GM19467 (cell line): Measurements from ENCODE around the gene TNS3.

Experiments used
- ATAC-seq: cut with Tn5 transposase; IDR thresholded peaks from one replicate; pipeline ENCODE4 v1.9.1; 2021; ENCODE audit warnings: mild to moderate bottlenecking, moderate library complexity; ENCODE audit not compliant: unreplicated experiment

TNS3 gene

DNA sequence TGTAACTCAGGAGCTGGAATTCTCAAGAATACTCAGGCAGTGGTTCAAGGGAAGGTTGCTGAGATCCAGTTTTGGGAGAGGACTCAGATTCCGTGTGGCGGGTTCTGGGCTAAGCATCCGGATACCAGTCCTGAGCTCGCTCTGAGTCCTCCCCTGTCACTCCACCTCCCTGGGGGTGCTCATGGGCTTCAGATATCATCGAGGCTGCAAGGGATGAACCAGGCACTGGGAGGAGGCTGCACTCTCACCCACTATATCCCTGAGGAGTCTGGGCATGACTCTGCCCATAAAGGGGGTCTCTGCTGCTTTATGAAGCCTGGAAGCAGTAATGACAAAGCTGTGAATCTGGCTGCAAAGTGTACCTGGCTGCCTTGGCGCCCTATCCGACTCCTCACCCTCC, 188.5 kb downstream of the TNS3 start:
- no peak for ATAC-seq

DNA sequence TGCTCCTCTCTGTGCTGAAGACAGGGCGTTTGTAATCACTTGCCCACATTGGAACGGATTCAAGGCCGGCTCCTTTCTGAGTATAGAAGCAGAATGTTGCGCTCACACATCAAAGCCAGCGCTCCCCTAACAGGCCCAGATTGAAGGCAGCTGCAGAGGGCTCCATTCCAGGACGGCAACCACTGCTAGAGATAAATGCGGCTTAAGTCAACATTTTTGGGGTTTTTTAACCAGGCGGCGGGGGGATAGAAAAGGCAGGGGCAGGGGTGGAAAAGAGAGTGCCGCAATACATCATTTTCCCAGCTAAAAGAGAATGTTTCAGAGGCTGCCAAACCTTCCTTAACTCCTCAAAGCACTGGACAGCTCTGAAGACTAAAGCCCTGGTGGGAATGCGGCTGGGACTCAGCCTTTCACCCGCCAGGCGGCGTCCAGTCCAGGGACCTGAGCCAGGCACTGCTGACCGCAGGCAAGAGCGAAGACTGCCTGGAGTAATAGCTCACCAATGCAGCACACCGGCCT, 189.6 kb downstream of the TNS3 start:
- no peak for ATAC-seq

DNA sequence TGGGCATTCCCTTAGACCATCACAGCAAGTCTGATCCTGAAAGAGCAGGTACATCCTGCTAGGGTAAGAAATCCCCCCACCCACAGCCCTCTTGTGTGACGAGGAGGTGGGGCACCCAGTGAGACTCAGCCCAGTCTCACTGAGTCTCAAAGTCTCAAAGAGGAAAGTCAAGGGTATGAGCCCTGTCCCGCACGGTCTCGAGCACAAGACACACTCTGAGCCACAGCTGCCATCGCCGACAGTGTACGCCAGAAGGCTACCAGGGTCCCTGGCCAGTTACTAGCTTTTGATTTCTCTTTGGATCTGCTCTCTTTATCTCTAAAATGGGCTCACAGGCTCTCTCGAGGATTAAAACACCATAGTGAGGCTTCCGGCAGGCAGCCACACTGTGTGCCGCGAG, 190.2 kb downstream of the TNS3 start:
- no peak for ATAC-seq

GRCh38 chr7:47390914-47391313, 191.0 kb downstream of the TNS3 start:
- ATAC-seq, result no peak

- ATAC-seq, result no peak
Measured at GRCh38 chr7:47389923-47390630, 191.8 kb downstream of the TNS3 start.

DNA sequence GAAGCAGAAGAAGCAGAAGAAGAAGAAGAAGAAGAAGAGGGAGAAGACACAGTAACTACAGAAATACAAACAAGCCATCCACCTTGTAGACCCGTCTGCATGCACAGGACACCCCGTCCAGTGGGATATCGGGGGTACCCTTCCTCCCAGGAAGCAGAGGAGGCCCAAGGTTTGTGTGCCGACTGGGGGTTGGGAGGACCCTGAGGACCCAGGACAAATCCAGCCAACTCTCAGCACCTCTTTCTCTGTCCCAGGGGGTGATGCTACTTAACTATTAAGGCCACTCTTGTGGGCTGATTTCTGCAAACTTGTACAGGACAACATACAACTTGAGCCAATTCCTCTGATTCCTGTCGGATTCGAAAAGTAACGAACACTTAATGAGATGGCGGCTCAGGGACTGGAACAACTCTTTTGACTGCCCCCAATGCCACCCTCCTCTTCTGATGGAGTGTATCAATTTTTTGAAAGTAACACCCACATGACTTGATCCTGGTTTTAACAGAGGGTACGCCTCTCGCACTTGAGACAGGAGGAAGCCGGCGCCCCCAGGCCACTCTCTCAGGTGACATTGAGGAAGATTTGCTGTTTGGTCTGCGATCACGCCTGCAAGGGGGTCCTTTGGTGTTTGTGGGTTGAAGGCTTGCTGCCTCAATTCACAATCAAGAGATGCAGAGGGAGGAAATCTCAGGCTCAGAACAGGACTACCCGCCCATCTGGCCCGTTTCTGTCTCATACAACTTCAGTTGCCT, 192.6 kb downstream of the TNS3 start:
- ATAC-seq, result no peak

DNA sequence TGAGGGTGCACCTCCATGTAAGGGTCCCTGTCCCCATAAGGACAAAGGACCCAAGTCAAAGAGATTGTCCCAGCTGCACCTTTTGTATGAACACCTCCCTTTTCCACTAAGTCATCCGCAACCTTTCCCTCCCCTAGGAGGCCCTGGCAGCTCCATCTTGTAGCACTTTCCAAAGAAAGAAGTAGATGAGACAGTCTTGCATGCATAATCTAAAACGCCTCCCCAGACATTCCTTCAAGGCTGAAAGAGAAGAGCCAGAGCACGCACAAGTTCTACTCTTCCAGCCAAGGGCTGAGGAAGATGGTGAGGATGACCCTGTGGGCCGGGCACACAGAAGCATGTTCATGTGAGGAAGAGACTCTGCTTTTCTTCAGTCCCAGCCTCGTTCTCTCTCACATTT, 194.4 kb downstream of the TNS3 start:
- ATAC-seq, result no peak

GRCh38 chr7:47386273-47386835, 195.6 kb downstream of the TNS3 start:
- no peak for ATAC-seq

DNA sequence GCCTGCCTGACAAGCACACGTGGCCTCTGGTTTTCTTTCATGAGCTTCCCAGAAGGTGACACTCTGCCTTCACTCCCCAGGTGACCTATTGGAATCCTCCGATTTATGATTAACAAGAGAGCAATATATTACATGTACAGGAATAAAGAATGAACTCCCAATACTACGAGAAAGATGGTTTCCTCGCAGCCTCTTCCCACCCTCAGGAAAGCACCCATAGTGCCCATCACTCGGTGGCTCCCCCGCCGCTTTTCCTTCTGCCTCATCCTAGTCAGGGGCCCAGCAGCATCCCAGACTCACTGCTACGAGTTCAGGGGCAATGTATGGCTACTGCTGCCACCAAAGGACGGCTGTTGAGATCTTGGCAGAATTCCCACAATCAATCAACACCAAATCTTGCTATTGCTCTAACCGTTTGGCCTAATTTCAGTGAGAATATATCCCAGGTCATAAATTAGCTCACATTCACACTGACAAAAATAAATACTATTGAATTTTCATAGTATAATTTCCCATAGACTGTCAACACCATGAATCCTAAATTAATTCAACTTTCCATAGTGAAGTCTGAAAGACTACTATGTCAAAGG, 196.3 kb downstream of the TNS3 start:
- ATAC-seq, result no peak

- ATAC-seq, result no peak
Measured at GRCh38 chr7:47384755-47385535, 197.0 kb downstream of the TNS3 start.

DNA sequence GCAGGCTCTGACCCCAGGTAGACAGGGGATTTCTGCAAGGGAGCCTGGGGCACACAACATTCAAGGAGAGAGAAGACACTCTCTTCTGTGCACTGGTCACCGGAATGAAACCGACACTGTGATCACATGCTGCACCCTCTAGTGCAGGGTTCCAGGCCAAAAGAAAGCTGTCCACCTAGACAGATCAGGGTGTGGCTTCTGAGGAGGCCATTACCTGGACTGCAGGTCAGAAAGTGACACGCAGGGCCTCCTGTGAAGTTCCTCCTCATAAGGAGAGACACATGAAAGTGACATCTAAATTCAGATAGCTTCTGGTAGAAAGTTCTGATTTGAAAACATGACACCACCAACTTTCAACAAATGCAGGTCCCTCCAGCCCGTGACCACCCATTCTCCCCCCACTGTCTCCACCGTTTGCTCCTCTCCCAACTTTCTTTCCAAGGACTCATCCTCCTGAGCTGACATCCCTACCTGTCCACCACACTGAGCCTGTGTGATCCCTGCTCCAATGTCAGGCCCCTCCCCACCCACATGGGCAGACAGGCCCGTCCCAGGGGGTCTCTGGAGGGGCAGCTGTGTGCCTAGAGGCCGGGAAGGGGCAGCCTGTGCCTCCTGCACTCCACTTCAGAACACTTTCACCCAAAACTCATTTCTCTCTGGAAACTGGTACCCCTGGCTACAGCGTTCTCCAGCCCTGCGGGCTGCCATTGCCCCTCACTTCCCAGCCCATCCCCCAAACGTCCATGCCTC, 198.0 kb downstream of the TNS3 start:
- no peak for ATAC-seq

DNA sequence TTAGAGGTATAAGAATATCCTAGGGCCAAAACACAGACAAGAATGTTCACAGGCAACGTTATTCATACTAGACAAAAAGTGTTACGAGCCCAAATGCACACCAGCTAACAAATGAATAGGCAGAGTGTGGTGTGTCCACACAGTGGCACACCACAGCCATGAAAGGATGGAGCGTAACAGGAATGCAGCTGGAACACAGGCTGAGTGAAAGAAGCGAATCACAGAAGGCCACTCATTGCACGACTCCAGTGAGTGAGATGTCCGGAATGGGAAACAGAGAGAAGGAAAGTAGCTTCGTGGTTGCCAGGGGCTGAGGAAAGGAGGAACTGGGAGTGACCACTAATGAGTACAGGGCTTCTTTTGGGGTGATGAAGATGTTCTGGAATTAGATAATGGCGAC, 198.8 kb downstream of the TNS3 start:
- ATAC-seq, result no peak

DNA sequence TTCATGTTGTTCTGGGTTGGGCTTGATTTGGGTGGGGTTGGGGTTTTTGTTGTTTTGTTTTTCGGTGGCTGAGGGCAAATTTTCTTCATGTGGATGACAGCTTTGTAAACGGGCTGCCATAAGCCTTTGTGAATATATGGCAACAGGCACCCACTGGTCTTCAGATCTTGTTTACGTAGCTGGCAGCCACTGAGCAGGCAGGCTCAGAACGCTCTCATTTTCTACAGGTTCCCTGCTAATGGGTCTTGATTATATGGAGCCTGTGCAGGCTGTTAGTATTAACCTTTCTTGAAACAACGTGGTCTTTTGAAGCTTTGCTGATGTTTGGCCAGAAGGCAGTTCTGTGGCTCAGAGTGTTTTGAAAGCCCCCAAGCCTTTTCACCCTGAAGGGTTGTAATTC, 199.7 kb downstream of the TNS3 start:
- ATAC-seq, result no peak

DNA sequence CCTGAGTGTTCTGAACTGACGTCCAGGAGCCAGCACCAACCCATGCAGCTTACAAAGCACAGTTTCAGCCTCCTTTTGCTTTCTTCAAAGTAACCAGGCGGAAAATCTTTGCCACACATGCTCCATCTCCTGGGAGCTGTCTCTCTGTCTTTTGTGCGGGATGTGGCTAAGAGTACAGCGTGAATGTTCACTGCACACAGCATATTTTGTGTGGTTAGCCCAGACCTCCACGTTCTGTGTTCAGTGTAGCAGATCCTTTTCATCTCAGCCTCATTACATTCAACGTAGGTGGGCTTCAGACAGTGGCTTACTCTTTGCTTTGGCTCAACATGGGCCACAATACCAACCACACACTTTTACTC, 200.8 kb downstream of the TNS3 start:
- ATAC-seq, result no peak

DNA sequence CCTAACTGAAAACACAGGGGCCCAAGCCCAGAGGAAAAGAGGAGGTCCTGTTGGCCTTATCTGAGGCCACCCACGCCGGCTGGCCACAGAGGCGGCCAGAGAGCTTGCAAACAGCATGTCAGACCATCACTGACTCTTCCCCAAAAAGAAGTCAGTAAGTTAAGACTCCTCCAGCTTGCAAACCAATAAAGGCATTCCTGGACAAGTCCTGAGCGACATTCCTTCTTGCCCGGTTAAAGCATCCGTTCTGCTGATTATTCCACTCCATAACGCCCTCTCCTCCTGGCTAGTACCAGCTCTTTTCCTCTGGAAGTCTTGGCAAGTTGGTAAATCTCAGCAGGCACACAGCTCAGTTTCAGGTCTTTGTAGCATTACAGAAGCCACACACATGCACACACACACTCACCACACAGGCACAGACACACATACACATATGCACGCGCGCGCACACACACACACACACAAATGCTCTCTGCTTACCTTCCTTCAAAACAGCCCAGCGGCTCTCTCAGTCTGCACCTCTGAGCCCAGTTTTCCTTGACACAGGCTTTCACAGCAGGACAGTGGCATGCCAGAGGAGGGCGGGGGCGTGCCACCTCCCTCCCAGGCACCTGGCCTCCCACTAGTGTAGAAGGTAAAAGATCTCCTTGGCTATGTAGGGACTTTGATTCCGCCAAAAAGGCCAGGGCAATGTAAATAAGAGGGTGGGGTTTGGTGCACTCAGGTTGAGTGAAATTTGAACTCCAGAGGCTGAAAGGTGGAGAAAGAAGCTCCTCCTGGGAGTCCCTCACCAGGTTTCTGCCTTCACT, 201.4 kb downstream of the TNS3 start:
- ATAC-seq, result no peak

GRCh38 chr7:47379629-47380324, 202.1 kb downstream of the TNS3 start:
- no peak for ATAC-seq

- no peak for ATAC-seq
Measured at GRCh38 chr7:47378728-47379395, 203.0 kb downstream of the TNS3 start.

DNA sequence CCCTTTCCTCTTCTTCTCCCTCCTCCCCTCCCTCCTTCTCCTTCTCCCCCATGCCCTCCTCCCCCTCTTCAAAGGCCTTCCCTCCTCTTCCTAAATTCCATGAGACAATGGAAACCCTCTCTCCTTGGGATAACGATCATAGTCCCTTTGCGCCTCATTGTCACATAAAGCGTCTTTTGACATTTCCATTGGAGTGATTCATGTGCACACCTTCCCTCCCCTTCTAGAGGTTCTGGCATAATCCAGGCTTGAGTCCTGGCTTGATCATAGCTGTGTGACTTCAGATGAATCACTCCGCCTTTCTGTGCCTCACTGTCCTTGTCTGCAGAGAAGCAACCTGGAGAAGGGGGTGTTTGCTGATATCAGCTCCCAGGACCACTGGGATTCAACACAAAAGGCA, 204.2 kb downstream of the TNS3 start:
- ATAC-seq, result no peak
